ENCODE data around the gene ERC2.

ERC2 gene

GRCh38 chr3:55584030-55584429 is 884.2 kb downstream of the ERC2 start:
- no peak for DNase-seq (ENCODE audit: low spot score)

- no peak for DNase-seq (ENCODE audit: low spot score)
These were observed 884.8 kb downstream of the ERC2 start for GRCh38 chr3:55583475-55583874.

GRCh38 chr3:55579496-55579895 is 888.8 kb downstream of the ERC2 start:
- no peak for DNase-seq (ENCODE audit: low spot score)

GRCh38 chr3:55576621-55577388 is 891.5 kb downstream of the ERC2 start:
- DNase-seq (ENCODE audit: low spot score) = no peak

GRCh38 chr3:55574671-55575070 is 893.6 kb downstream of the ERC2 start:
- no peak for DNase-seq (ENCODE audit: low spot score)

GRCh38 chr3:55572816-55573215 is 895.5 kb downstream of the ERC2 start:
- DNase-seq (ENCODE audit: low spot score) = no peak

GRCh38 chr3:55571913-55572312 is 896.4 kb downstream of the ERC2 start:
- no peak for DNase-seq (ENCODE audit: low spot score)

GRCh38 chr3:55571216-55571813 is 897.0 kb downstream of the ERC2 start:
- DNase-seq (ENCODE audit: low spot score) = no peak

- no peak for DNase-seq (ENCODE audit: low spot score)
These were observed 898.0 kb downstream of the ERC2 start for GRCh38 chr3:55570271-55570711.

- no peak for DNase-seq (ENCODE audit: low spot score)
These were observed 899.2 kb downstream of the ERC2 start for GRCh38 chr3:55569033-55569599.

- DNase-seq (ENCODE audit: low spot score) = no peak
These were observed 900.7 kb downstream of the ERC2 start for GRCh38 chr3:55567615-55568014.

GRCh38 chr3:55567121-55567520 is 901.1 kb downstream of the ERC2 start:
- DNase-seq (ENCODE audit: low spot score) = no peak

- no peak for DNase-seq (ENCODE audit: low spot score)
These were observed 902.7 kb downstream of the ERC2 start for GRCh38 chr3:55565521-55565920.

GRCh38 chr3:55564726-55565125 is 903.5 kb downstream of the ERC2 start:
- DNase-seq (ENCODE audit: low spot score) = no peak

- no peak for DNase-seq (ENCODE audit: low spot score)
These were observed 905.6 kb downstream of the ERC2 start for GRCh38 chr3:55562700-55563099.

GRCh38 chr3:55559500-55560423 is 908.5 kb downstream of the ERC2 start:
- no peak for DNase-seq (ENCODE audit: low spot score)

GRCh38 chr3:55558316-55558715 is 910.0 kb downstream of the ERC2 start:
- no peak for DNase-seq (ENCODE audit: low spot score)

- DNase-seq (ENCODE audit: low spot score) = no peak
These were observed 910.7 kb downstream of the ERC2 start for GRCh38 chr3:55557549-55557948.

- no peak for DNase-seq (ENCODE audit: low spot score)
These were observed 911.4 kb downstream of the ERC2 start for GRCh38 chr3:55556619-55557537.

GRCh38 chr3:55555873-55556618 is 912.2 kb downstream of the ERC2 start:
- no peak for DNase-seq (ENCODE audit: low spot score)

Measured in hematopoietic multipotent progenitor cell treated with erythropoietin and hydrocortisone succinate and interleukin-3 and kit ligand, for 15 days (in vitro differentiated cells).